ENCODE data around the gene AHCY. TPM values are rescaled to one million over a fixed set of nuclear protein-coding genes. Genes with fewer than 3 reads are reported as not detected.

The AHCY gene
- total and polyA plus RNA-seq, 2 of the 4 experiments (the other 2 are of a cell fraction), result 138 to 210 TPM

GRCh38 chr20:34334654-34335407, 31.7 kb upstream of the AHCY start:
- dilution Hi-C loops (cut with HindIII; ENCODE audit: low sequenced_read_pairs, unreplicated experiment), result no loop called here
- Histone ChIP-seq H3K36me3 (ENCODE audit: control insufficient read depth, insufficient read depth, low read length) (no peaks in the 10 kb centered on the region), H2BK15ac (ENCODE audit: low read depth, low read length) (no peak overlapping the region), H3K79me1 (ENCODE audit: low read depth in 1 of 2, low read length in 2 of 2) (no peaks in the 10 kb centered on the region), H2BK5ac (ENCODE audit: low read depth, low read length, poor library complexity, severe bottlenecking) (no peak overlapping the region), H4K20me1 (ENCODE audit: insufficient read depth, low read length) (no peaks in the 10 kb centered on the region; the same call in 1 of the 2 replicates), H3K14ac (replicated peaks; ENCODE audit: low read depth, low read length) (no peak overlapping the region; the same call in 1 of the 2 replicates), H3K4me3 (ENCODE audit: insufficient read depth, low read depth, low read length) (no peak overlapping the region), H4K8ac (ENCODE audit: low read depth in 2 of 2, low read length in 2 of 2) (no peak overlapping the region), H3K4ac (ENCODE audit: low read depth, low read length) (no peak overlapping the region), H2BK120ac (ENCODE audit: low read depth, low read length) (no peak overlapping the region), H2AK9ac (replicated peaks; ENCODE audit: low read depth, low read length, poor library complexity) (peak overlapping the region; percentile 53), H4K5ac (ENCODE audit: low read depth, low read length) (no peak overlapping the region), H2BK20ac (ENCODE audit: low read depth, low read length) (no peak overlapping the region), H3K27ac (ENCODE audit: insufficient read depth, low read length) (no peak overlapping the region), H3K9ac (ENCODE audit: low read depth, low read length) (no peak overlapping the region), H4K91ac (ENCODE audit: insufficient read depth, low read depth, low read length) (no peak overlapping the region), H3K18ac (ENCODE audit: low read depth, low read length) (no peak overlapping the region), H3K4me2 (ENCODE audit: low read depth, low read length) (no peak overlapping the region), H3K23ac (ENCODE audit: low read depth, low read length) (no peak overlapping the region), H2AFZ (replicated peaks; ENCODE audit: low read length, poor library complexity) (no peak overlapping the region), H3K27me3 (ENCODE audit: control insufficient read depth, insufficient read depth, low read length) (no peaks in the 10 kb centered on the region), H3K56ac (ENCODE audit: extremely low read depth, insufficient read depth, low read length) (no peak overlapping the region), H3K4me1 (ENCODE audit: control insufficient read depth, insufficient read depth, low read length) (peaks cover 3% of the 10 kb centered on the region), H3K9me1 (ENCODE audit: insufficient read depth, low read length) (no peaks in the 10 kb centered on the region; the same call in 1 of the 2 replicates), H2AK5ac (ENCODE audit: low read depth, low read length) (no peak overlapping the region; the same call in 1 of the 2 replicates), H3K9me3 (ENCODE audit: control insufficient read depth, insufficient read depth, low read length) (no peaks in the 10 kb centered on the region)
- in situ Hi-C loops (cut with MboI; ENCODE audit: low sequenced_read_pairs), result no loop called here
- 100% methylated on average over 1 of the region's 5 CpGs; no CpG with 5 or more reads in 1 of the 2 experiments for WGBS, 2 experiments (ENCODE audit: extremely low coverage in 2 of 2, insufficient read length in 1 of 2)
- CTCF ChIA-PET, result interaction anchor here (1.0 kb wide), 1 partner anchor 22 kb away, joined by 4 read pairs; no protein-coding TSS in a partner anchor
- intact Hi-C loops (cut with micrococcal nuclease), result no loop called here
- DNase-seq (no peak), ATAC-seq (ENCODE audit: low read depth) (0 out of 2 replicates have a peak, but pooled peaks have one; percentile 36)
- no TSS peak for BruUV-seq (replicated peaks)
- POLR2A ChIA-PET (ENCODE audit: unreplicated experiment), result no interaction called here
- TF ChIP-seq ELK1 (IDR thresholded peaks at IDR 0.05; ENCODE audit: borderline replicate concordance, low read depth, low read length), result no peak
- no peak for TF ChIP-seq NFE2L2 (IDR thresholded peaks at IDR 0.05; ENCODE audit: low read depth, low read length)
- TF ChIP-seq POLR2A (IDR thresholded peaks at IDR 0.05; ENCODE audit: low read depth, low read length), result no peak
- no peak for TF ChIP-seq FOS (IDR thresholded peaks at IDR 0.05; ENCODE audit: low read depth, low read length)
- no peak for TF ChIP-seq BHLHE40 (IDR thresholded peaks at IDR 0.05; ENCODE audit: low read depth, low read length)
- no peak for TF ChIP-seq MXI1 (IDR thresholded peaks at IDR 0.05; ENCODE audit: borderline replicate concordance, low read depth, low read length)
- TF ChIP-seq CEBPB (IDR thresholded peaks at IDR 0.05; ENCODE audit: low read depth, low read length), result no peak
- no peak for TF ChIP-seq CHD1 (IDR thresholded peaks at IDR 0.05; ENCODE audit: low read depth, low read length)
- TF ChIP-seq MAZ (IDR thresholded peaks at IDR 0.05; ENCODE audit: borderline replicate concordance, low read depth, low read length), result no peak
- no peak for TF ChIP-seq RFX5 (IDR thresholded peaks at IDR 0.05; ENCODE audit: low read depth, low read length)
- no peak for TF ChIP-seq USF2 (IDR thresholded peaks at IDR 0.05; ENCODE audit: low read depth, low read length)
- no peak for TF ChIP-seq SMC3 (IDR thresholded peaks at IDR 0.05; ENCODE audit: low read depth, low read length)
- no peak for TF ChIP-seq CTCF (conservative IDR thresholded peaks at IDR 0.05; ENCODE audit: low read depth, low read length)
- no peak for TF ChIP-seq RCOR1 (IDR thresholded peaks at IDR 0.05; ENCODE audit: insufficient replicate concordance, low read length)
- no peak for TF ChIP-seq MAFK (IDR thresholded peaks at IDR 0.05; ENCODE audit: low read depth, low read length)

Measured in IMR-90 (cell line).